ENCODE measurements around the gene CRADD. TPM values are rescaled to one million over a fixed set of nuclear protein-coding genes. Genes with fewer than 3 reads are reported as not detected.

CRADD gene
- total RNA-seq, 2 donors from 2014 or later = 56.1 to 94.8 TPM

DNA sequence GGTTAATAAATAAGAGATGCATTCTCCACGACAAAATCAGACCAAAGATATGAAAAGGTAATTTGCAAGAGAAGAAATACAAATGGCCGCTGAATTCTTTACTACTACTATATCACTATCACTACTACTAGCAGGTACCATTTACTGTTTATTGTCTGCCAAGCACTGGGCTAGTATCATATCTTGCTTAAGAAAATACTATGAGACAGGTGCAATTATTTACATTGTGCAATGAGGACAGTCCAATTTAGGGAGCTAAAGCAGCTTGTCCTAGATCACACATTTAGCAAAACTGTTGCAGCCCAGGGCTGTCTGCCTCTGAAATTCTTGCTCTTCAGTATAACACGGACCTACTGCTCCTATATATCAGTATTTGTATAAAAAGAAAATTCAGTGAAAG, 52.8 kb downstream of the CRADD start:
- Histone ChIP-seq H3K4me3 (no peak overlapping the region), H3K27me3 (no peaks in the 10 kb centered on the region), H3K4me1 (peaks cover 0 to 14% of the 10 kb centered on the region in 2 donors)

DNA sequence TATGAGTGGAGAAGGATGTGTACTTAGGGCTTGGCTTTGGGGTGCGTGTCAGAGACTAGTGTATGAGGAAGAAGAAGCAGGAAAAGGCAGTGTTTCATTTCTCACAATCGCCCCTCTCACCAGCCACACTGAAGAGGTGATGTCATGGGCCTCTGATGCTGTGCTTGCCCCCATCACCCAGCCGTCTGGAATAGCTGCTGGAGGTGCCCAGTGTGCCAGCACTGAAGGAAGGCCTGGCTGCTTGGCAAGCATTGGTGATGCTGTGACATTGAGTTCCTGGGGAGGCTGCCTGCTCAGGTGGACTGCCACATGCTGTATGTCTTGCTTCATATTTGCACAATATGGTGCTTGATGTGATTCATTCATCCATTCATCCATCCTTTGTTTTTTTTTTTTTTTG, 56.2 kb downstream of the CRADD start:
- H3K4me1 ChIP-seq = peaks cover 0 to 16% of the 10 kb centered on the region in 2 donors
- no peaks in the 10 kb centered on the region for H3K27me3 ChIP-seq
- no peak overlapping the region for H3K27ac ChIP-seq
- H3K36me3 ChIP-seq = no peaks in the 10 kb centered on the region
- no peaks in the 10 kb centered on the region for H3K9me3 ChIP-seq
- DNase-seq (ENCODE audit: low spot score) = no peak
- TF ChIP-seq, protein P1, sequence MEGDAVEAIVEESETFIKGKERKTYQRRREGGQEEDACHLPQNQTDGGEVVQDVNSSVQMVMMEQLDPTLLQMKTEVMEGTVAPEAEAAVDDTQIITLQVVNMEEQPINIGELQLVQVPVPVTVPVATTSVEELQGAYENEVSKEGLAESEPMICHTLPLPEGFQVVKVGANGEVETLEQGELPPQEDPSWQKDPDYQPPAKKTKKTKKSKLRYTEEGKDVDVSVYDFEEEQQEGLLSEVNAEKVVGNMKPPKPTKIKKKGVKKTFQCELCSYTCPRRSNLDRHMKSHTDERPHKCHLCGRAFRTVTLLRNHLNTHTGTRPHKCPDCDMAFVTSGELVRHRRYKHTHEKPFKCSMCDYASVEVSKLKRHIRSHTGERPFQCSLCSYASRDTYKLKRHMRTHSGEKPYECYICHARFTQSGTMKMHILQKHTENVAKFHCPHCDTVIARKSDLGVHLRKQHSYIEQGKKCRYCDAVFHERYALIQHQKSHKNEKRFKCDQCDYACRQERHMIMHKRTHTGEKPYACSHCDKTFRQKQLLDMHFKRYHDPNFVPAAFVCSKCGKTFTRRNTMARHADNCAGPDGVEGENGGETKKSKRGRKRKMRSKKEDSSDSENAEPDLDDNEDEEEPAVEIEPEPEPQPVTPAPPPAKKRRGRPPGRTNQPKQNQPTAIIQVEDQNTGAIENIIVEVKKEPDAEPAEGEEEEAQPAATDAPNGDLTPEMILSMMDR (IDR thresholded peaks at IDR 0.05) = no peak
- H3K4me3 ChIP-seq = no peak overlapping the region

More for the DNA sequence above, 52.8 kb downstream of the CRADD start:
- Histone ChIP-seq H3K27ac (no peak overlapping the region), H3K36me3 (no peaks in the 10 kb centered on the region), H3K9me3 (no peaks in the 10 kb centered on the region)
- no peak for DNase-seq (ENCODE audit: low spot score)
- TF ChIP-seq, protein P1 (IDR thresholded peaks at IDR 0.05) = no peak

DNA sequence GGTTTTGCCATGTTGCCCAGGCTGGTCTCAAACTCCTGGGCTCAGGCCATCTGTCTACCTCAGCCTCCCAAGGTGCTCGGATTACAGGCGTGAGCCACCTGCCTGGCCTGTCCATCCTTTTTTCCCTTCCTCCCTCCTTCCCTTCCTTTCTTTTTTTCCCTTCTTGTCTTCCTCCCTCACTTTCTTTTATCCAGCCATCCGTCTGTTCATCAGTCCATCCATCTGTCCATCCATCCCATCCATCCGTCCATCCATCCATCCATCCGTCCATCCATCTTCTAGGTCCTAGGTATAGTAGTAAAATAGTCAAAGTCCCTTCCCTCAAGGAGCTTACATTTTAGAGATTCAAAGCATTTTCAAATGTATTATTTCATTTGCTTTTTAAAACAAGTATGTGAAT, 56.8 kb downstream of the CRADD start:
- no peaks in the 10 kb centered on the region for H3K9me3 ChIP-seq
- H3K27ac ChIP-seq = no peak overlapping the region
- H3K27me3 ChIP-seq = no peaks in the 10 kb centered on the region
- no peak for DNase-seq (ENCODE audit: low spot score)
- no peaks in the 10 kb centered on the region for H3K36me3 ChIP-seq
- H3K4me1 ChIP-seq = peaks cover 0 to 20% of the 10 kb centered on the region in 2 donors
- no peak overlapping the region for H3K4me3 ChIP-seq
- TF ChIP-seq, protein P1 (IDR thresholded peaks at IDR 0.05) = no peak

DNA sequence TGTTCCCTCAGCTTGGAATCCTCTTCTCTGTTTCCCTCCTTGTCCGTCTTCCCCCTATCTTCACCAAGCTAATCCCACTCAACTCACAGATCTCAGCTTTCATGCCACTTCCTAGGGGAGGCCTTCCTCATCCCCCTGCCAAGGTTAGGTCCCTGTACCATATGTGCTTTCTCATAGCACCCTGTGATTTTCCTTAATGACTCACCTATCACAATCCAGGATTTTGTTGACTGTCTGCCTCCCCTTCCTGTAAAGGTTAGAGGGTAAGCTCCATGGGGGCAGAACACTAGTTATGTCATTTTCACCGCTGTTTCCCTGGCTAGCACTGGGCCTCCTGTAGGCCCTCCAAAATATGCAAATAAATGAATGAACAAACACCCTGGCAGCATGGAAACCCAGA, 57.6 kb downstream of the CRADD start:
- Histone ChIP-seq H3K4me3 (no peak overlapping the region), H3K27me3 (no peaks in the 10 kb centered on the region), H3K36me3 (no peaks in the 10 kb centered on the region), H3K4me1 (peaks cover 0 to 28% of the 10 kb centered on the region in 2 donors), H3K27ac (no peak overlapping the region), H3K9me3 (no peaks in the 10 kb centered on the region)
- TF ChIP-seq, protein P1 (IDR thresholded peaks at IDR 0.05) = no peak
- no peak for DNase-seq (ENCODE audit: low spot score)

DNA sequence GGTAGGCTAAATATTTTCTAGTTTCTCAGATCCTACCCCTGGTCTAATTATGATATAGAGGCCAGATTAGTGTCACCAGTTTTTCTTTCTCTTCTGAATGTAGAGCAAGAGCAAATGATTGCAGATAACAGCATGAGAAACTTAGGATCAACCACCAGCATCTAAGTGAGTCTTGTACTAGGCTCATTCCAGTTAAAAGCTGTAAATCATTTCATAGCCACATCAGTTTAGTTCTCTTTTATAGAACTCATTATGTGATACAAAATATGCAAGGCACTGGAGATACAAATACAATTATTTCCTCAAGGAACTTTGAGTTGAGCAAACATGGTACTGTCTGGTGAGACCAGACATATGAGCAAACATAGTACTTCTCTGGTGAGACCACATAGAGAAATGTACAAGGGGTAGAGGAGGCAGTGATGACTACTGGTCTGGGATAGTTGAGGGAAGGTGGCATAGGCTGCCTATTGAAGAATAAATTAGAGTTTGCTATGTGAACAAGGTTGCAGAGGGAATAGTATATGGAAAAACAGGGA, 59.5 kb downstream of the CRADD start:
- Histone ChIP-seq H3K4me1 (peaks cover 0 to 35% of the 10 kb centered on the region in 2 donors), H3K4me3 (no peak overlapping the region), H3K36me3 (no peaks in the 10 kb centered on the region), H3K27ac (no peak overlapping the region), H3K27me3 (no peaks in the 10 kb centered on the region), H3K9me3 (no peaks in the 10 kb centered on the region)
- TF ChIP-seq, protein P1 (IDR thresholded peaks at IDR 0.05) = no peak
- DNase-seq (ENCODE audit: low spot score) = no peak
